GM12878 (cell line): Measurements from ENCODE around the gene ANKRD60. TPM values are rescaled to one million over a fixed set of nuclear protein-coding genes. Genes with fewer than 3 reads are reported as not detected.

Source experiments
- ATAC-seq: fragments of 200-7000 bp; cut with Tn5 transposase; 3 replicates; pipeline ENCODE4 v1.9.1; 2020; ENCODE audit warnings: mild to moderate bottlenecking, moderate library complexity
- BruUV-seq: library from RNA; stranded (reverse); fragments of 400-500 nt; replicated peaks from 2 replicates; lab custom pipeline; 2021; lab: Mats Ljungman, UMichigan
- CTCF ChIA-PET: fragments of 300-600 bp; sonication (Branson Sonifier 250); formaldehyde crosslinking; extraction: SDS; loops from one replicate; lab custom pipeline; 2021; ENCODE audit warnings: inconsistent platforms; lab: Yijun Ruan, JAX
- POLR2A ChIA-PET: fragments of 350-600 bp; formaldehyde crosslinking; extraction: SDS; loops from one replicate; lab custom pipeline; 2021; ENCODE audit warnings: inconsistent platforms; lab: Charles Lee
- RAD21 ChIA-PET: fragments of 300-600 bp; sonication (Branson Sonifier 250); formaldehyde crosslinking; loops from one replicate; lab custom pipeline; 2023; ENCODE audit warnings: antibody characterized with exemption; ENCODE audit not compliant: unreplicated experiment; lab: Charles Lee
- SMC1A ChIA-PET: fragments of 300-600 bp; sonication (Branson Sonifier 250); formaldehyde crosslinking; loops from one replicate; lab custom pipeline; 2023; ENCODE audit not compliant: unreplicated experiment, uncharacterized antibody; lab: Charles Lee
- DNase-seq: peaks from one replicate; pipeline ENCODE4 v3.0.0-alpha.2; 2011; ENCODE audit warnings: low read depth, low spot score
- FAIRE-seq: peaks from 3 replicates; lab custom pipeline; 2011; peaks lifted over from hg19 to GRCh38; lab: Jason Lieb, UNC
- H2AFZ ChIP-seq: 2 replicates; pipeline ENCODE4 v1.6.0; 2011; ENCODE audit warnings: low read depth, low read length, control low read depth; ENCODE audit not compliant: control insufficient read depth
- H3K27ac ChIP-seq: 2 replicates; pipeline ENCODE4 v1.5.1; 2011; ENCODE audit warnings: control low read depth; ENCODE audit not compliant: control insufficient read depth, insufficient read depth
- H3K27me3 ChIP-seq, 2 experiments: replicated peaks in 1 of 2; 2 replicates each; pipeline versions ENCODE4 v1.6.0 to v1.6.1; 2011; ENCODE audit warnings: low read length in 1 of 2; ENCODE audit not compliant: control insufficient read depth in 2 of 2, insufficient read depth in 2 of 2
- H3K36me3 ChIP-seq, 2 experiments: 2 replicates each; pipeline ENCODE4 v1.5.1; 2011; ENCODE audit warnings: low read length in 1 of 2; ENCODE audit not compliant: control insufficient read depth in 2 of 2, insufficient read depth in 2 of 2
- H3K4me1 ChIP-seq: 2 replicates; pipeline ENCODE4 v1.6.1; 2011; ENCODE audit warnings: mild to moderate bottlenecking, low read length, moderate library complexity, mixed read lengths; ENCODE audit not compliant: control insufficient read depth, insufficient read depth
- H3K4me2 ChIP-seq: 2 replicates; pipeline ENCODE4 v1.6.0; 2011; ENCODE audit warnings: control low read depth; ENCODE audit not compliant: control insufficient read depth, insufficient read depth
- H3K4me3 ChIP-seq: fragments of 200-600 bp; sonication (generic); 2 replicates; pipeline ENCODE4 v1.5.1; 2016
- H3K79me2 ChIP-seq: 2 replicates; pipeline ENCODE4 v1.6.0; 2011; ENCODE audit warnings: low read length; ENCODE audit not compliant: control insufficient read depth, insufficient read depth
- H3K9ac ChIP-seq: 2 replicates; pipeline ENCODE4 v1.8.0; 2011; ENCODE audit warnings: low read length, control low read depth, mixed read lengths; ENCODE audit not compliant: control insufficient read depth, insufficient read depth
- H3K9me3 ChIP-seq: replicated peaks from 3 replicates; pipeline ENCODE4 v1.5.1; 2011; ENCODE audit warnings: mild to moderate bottlenecking, low read length; ENCODE audit not compliant: control insufficient read depth, insufficient read depth
- H4K20me1 ChIP-seq: 2 replicates; pipeline ENCODE4 v1.6.0; 2011; ENCODE audit not compliant: control insufficient read depth, insufficient read depth
- ATF2 ChIP-seq: IDR thresholded peaks from 2 replicates; pipeline ENCODE4 v1.6.1; 2012; ENCODE audit warnings: low read length, inconsistent platforms
- JUNB ChIP-seq: IDR thresholded peaks from 2 replicates; pipeline ENCODE4 v1.6.1; 2016; ENCODE audit warnings: antibody characterized with exemption, mild to moderate bottlenecking
- PAX8 ChIP-seq: fragments of 450-650 bp; IDR thresholded peaks from 2 replicates; pipeline ENCODE4 v1.6.1; 2017; ENCODE audit warnings: mild to moderate bottlenecking, moderate library complexity
- SMC3 ChIP-seq: IDR thresholded peaks from 2 replicates; pipeline ENCODE4 v1.6.1; 2011; ENCODE audit warnings: low read length, improper control_type of control experiment, borderline replicate concordance
- TCF7 ChIP-seq: IDR thresholded peaks from 2 replicates; pipeline ENCODE4 v1.6.1; 2014; ENCODE audit warnings: antibody characterized with exemption, borderline replicate concordance
- ZSCAN29 ChIP-seq: fragments of 450-650 bp; IDR thresholded peaks from 2 replicates; pipeline ENCODE4 v1.6.1; 2017; ENCODE audit warnings: mild to moderate bottlenecking, moderate library complexity
- WGBS: methylation state at CpG from one replicate; pipeline ENCODE4 v1.1.6; 2016; ENCODE audit warnings: low lambda C conversion rate; ENCODE audit not compliant: insufficient replicate concordance, insufficient coverage; ENCODE audit errors: missing lambda C conversion rate; 5-methylcytosine and 5-hydroxymethylcytosine counted together
- in situ Hi-C: fragments of 300-500 bp; cut with MboI; formaldehyde crosslinking; loops from 9 replicates; pipeline ENCODE4 v1.14.3; 2018; ENCODE audit warnings: mixed read lengths
- intact Hi-C: fragments of 100-400 bp; cut with micrococcal nuclease; formaldehyde crosslinking; loops from one replicate; pipeline ENCODE4 v1.14.2; 2022; ENCODE audit not compliant: unreplicated experiment
- polyA plus RNA-seq, 11 experiments: library from polyadenylated mRNA; depleted of rRNA in 4 of 11; unstranded in 6 of 11; stranded (reverse) in 5 of 11; fragments of >200 nt; fragmentation: Nextera tagmentation in 4 of 11; fragmentation: Illumina TruSeq in 1 of 11; extraction: Ambion mirVana in 4 of 11; extraction: Trizol in 1 of 11; gene quantifications; 1 replicate in 1 of 11; 2 replicates in 10 of 11; pipeline versions ENCODE4 v1.2.1 to v1.2.3, GENCODE V29; 2011 to 2016; ENCODE audit warnings: inconsistent platforms in 2 of 11, missing spikeins in 2 of 11, low read depth in 1 of 11
- total RNA-seq, 4 experiments: library from RNA; depleted of rRNA in 3 of 4; stranded (reverse); fragments of >200 nt in 3 of 4; fragmentation: Illumina TruSeq in 1 of 4; extraction: Trizol in 1 of 4; gene quantifications; 2 replicates each; pipeline versions ENCODE4 v1.2.1 to v1.2.3, GENCODE V29; 2013 to 2021

The ANKRD60 gene
- total and polyA plus RNA-seq, 10 of the 15 experiments (the other 5 are each of a cell fraction or from before 2014, with no cell fraction given) = not detected

GRCh38 chr20:58174708-58175280 lies 53.7 kb downstream of the ANKRD60 start:
- ChIA-PET POLR2A (no interaction called here), SMC1A (no interaction called here), RAD21 (interaction anchor here (1.4 kb wide), 1 partner anchor 573 kb away, joined by 3 read pairs; no protein-coding TSS in a partner anchor), CTCF (no interaction called here)
- no peaks in the 10 kb centered on the region for H3K79me2 ChIP-seq
- no peaks in the 10 kb centered on the region for H3K4me1 ChIP-seq
- H3K9ac ChIP-seq = no peak overlapping the region
- H3K27me3 ChIP-seq = no peaks in the 10 kb centered on the region; a peak in 3 of 4 replicates
- no peak for DNase-seq
- in situ Hi-C loops (no loop called here), intact Hi-C loops (no loop called here)
- H3K9me3 ChIP-seq = no peaks in the 10 kb centered on the region
- no TSS peak for BruUV-seq
- TF ChIP-seq PAX8 = no peak
- FAIRE-seq = no peak
- no peaks in the 10 kb centered on the region for H3K36me3 ChIP-seq
- H2AFZ ChIP-seq = no peak overlapping the region
- H3K27ac ChIP-seq = no peak overlapping the region
- no peak overlapping the region for H3K4me2 ChIP-seq
- ATAC-seq = no peak
- 45% methylated on average over 9 of the region's 10 CpGs for WGBS
- no peaks in the 10 kb centered on the region; the same call in 1 of the 2 replicates for H4K20me1 ChIP-seq
- H3K4me3 ChIP-seq = no peak overlapping the region

- no peak for DNase-seq
- in situ Hi-C loops = no loop called here
- ChIA-PET RAD21 (interaction anchor here (1.4 kb wide), 1 partner anchor 572 kb away, joined by 3 read pairs; no protein-coding TSS in a partner anchor), SMC1A (no interaction called here), POLR2A (no interaction called here), CTCF (interaction anchor here (0.6 kb wide), 1 partner anchor 346 kb away, joined by 3 read pairs; no protein-coding TSS in a partner anchor)
- ATAC-seq = no peak
- H2AFZ ChIP-seq = no peak overlapping the region
- no peaks in the 10 kb centered on the region for H3K4me1 ChIP-seq
- H3K36me3 ChIP-seq = no peaks in the 10 kb centered on the region
- TF ChIP-seq TCF7 = no peak
- no peak for TF ChIP-seq SMC3
- TF ChIP-seq JUNB = no peak
- TF ChIP-seq ZSCAN29 = no peak
- no peak for TF ChIP-seq ATF2
- H3K27me3 ChIP-seq = no peaks in the 10 kb centered on the region; a peak in 3 of 4 replicates
- no peak overlapping the region for H3K9ac ChIP-seq
- no peaks in the 10 kb centered on the region for H3K79me2 ChIP-seq
- 45% methylated on average over 26 of the region's 26 CpGs for WGBS
- FAIRE-seq = no peak
- intact Hi-C loops = no loop called here
- H3K27ac ChIP-seq = no peak overlapping the region
- no peaks in the 10 kb centered on the region; the same call in 1 of the 2 replicates for H4K20me1 ChIP-seq
- no peaks in the 10 kb centered on the region for H3K9me3 ChIP-seq
- H3K4me3 ChIP-seq = no peak overlapping the region
- no TSS peak for BruUV-seq
- no peak overlapping the region for H3K4me2 ChIP-seq
Observed at GRCh38 chr20:58173930-58174707, 54.3 kb downstream of the ANKRD60 start.
